HUDEP-2 (cell line): ENCODE results near the gene NRG3.
"Not testable (repeated sequence)": the region's sequence is repeated elsewhere in the genome, so short reads cannot be mapped to it uniquely, and the experiment has no call there.

Source experiments
- DNase-seq, 76 experiments: peaks; one replicate each; lab custom pipeline; 2025; ENCODE audit not compliant: unreplicated experiment in 76 of 76; lab: John Stamatoyannopoulos, UW

Gene NRG3

DNA sequence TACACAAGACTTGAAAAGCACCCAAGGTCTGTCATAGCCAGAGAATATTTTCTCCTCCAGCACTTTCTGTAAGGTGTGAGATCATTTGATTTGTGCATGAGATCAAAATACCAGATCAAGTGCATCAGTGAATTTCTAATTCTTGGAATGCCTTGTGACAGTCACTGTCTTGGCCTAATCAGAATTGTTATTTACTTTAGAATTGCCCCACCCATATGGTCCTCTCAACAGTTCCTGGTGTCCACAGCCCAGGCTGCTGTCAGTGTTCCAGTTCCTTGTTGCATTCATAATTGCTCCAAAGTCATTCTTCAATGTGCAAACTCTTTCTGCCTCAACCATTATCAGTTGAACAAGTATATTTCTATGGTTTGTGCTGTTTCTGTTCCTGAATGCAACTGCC, 770.2 kb downstream of the NRG3 start:
- DNase-seq = no peak

DNA sequence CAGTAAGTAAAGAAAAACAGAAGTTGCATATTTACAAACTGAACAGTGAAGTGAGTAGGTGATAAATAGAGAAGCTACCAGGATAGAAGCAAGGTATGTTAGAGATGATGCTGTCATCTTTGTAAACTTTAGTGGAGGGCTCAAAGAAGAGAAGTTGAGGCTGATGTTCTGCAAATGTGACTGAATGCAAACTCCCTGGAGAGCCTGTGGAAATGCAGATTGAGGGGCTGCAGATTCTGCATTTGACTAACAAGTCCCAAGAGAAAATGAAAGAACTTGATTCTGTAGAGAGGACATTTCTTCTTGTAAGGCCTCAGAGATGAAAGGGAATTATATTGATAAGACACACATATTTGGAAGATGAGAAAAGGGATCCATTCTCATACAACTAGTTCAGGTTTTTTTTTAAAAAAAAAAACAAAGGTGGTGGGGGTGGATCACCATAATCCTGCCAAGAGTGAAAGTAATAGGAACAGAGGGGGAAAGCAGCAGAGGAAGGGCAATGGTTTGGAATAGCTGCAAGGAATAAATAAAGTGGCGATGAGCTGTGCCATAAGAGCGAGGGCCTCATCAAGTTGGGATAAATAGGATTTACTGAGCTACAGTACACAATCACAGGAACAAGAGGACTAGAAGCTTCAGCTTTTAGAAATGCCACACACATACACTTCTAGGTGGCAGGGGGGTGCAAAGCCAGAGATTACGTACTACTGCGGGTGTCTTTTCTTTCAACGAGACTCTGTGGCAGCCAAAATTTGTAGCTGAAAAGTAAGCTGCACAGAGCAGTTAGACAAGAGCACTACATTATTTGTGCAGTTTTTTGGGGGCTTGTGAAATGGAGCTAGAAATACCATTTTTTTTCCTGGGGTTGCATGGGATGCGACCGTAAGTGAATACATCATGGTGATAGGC, 778.5 kb downstream of the NRG3 start:
- no peak for DNase-seq

DNA sequence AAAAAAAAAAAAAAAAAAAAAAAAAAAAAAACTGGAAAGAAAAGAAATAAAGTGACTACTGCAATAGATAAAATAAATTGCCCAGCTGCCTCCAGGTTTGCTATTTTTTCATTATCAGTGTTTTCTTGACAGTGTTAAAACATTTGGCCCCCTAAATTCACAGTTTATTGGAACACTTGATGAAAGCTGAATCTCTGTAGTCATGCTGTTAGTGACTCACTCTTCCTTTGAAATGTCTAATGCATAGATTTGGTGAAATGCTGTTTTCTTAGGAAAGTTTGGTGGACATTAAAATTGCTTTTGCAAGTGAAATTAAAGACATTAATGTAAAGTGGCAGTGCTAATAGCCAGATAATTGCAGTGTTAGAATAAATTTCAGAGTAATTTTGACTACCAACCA, 785.2 kb downstream of the NRG3 start:
- DNase-seq = no peak

DNA sequence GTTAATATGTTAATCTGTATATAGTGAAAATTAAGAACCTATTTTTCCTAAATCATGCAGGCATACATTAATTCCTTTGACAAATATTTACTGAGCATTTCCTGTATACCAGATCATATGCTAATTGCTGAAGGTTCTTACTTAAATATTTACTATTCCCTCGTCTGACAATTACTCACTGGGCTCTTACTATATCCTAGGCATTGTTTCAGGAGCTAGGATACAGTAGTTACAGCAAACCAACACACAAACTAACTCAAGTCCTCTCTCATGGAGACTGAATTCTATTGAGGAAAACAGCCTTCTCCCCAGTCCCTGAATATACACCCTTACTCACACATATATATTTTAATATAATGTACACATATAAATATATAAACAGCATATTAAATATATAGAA, 786.0 kb downstream of the NRG3 start:
- DNase-seq = no peak

DNA sequence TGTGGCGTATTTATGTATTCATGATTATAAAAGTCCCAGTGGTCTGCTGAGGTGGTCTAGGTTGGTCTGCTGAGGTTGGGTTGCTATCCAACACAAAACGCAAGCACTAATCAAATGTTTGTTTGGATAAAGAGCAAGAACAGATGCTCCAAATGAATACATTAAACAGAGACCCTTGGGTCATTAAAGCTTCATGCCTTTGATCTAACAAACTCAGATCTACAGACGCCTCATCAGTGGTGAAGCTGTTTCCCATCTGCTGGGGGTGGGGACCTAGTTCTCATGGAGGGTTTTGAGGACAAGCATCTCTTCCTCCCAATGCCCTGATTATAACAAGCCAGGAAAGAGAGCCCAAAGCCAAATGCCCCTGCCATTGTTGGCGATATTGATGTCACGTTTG, 786.7 kb downstream of the NRG3 start:
- no peak for DNase-seq

DNA sequence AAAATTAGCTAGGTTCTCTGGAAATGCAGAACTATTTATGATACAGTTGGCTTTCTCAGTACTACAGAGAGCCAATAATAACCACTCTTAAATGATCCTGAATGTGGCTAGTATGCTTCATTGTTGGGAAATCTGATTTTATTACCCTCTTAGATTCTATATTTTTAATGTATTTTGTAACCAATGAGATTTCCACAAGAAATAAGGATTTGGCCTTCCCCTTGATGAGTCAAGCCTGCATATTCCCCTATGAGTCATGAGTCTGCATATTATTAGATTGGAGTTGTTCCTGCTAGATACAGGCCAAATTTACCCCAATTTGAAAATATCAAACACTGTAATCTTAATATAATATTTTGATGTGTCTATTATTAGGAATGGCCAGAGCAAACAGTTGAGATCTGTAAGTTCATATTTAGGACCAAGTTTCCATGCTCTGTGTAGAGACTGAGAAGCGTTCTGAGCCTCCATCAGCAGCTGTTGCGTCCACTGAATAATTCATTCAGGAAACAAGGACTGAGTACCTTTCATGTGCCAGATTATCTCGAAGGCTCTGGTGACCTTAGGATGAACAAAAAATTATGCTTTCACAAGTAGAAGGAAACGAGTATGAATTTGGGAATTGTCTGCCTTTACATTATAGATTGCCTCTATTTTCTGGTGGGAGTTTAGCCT, 793.4 kb downstream of the NRG3 start:
- no peak for DNase-seq

DNA sequence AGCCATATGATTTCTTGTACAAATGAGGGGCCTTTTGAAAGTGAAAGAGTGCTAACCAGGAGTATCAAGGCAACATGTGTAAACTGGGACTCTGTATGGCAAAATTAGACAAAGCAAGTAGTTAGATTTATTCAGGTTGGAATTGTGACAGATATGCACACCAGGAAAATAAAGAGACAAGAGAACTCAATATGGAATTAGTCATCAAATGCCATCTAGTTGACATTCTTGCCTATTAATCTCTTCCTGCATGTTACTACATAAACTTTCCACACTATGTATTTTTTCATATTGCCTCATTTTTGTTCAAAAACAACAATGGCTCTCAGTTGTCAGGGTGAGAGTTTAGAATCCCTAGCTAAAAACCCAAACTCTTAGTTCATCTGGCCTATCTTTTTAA, 799.0 kb downstream of the NRG3 start:
- DNase-seq = no peak

DNA sequence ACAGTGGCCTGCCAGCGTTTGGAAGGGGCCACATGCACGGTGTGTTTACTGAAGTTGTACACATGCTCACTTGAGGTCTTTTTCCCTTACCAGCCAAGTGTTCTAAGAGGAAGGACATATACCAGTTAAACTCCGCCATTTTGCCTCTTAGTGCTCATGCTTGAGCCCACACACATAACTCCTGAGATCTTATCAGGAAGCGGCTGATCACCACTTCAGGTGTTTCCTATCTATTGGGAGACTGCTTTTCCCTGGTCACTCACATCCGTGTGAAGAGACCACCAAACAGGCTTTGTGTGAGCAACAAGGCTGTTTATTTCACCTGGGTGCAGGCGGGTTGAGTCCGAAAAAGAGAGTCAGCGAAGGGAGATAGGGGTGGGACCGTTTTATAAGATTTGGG, 802.9 kb downstream of the NRG3 start:
- DNase-seq = not testable (repeated sequence)

DNA sequence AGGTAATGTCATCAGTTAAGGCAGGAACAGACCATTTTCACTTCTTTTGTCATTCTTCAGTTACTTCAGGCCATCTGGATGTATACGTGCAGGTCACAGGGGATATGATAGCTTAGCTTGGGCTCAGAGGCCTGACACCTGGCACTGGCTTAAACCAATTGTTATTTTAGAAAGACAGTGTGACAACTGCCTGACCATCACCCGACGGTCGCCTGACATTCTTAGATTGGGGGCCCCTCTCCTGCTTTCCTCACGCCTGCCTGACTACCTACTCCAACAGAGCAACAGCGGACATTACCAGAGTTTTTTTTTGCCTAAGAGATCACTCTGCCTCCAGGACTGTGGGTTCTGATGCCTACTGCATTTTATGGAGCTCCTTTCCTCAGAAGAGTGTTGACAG, 803.5 kb downstream of the NRG3 start:
- DNase-seq = not testable (repeated sequence)

DNA sequence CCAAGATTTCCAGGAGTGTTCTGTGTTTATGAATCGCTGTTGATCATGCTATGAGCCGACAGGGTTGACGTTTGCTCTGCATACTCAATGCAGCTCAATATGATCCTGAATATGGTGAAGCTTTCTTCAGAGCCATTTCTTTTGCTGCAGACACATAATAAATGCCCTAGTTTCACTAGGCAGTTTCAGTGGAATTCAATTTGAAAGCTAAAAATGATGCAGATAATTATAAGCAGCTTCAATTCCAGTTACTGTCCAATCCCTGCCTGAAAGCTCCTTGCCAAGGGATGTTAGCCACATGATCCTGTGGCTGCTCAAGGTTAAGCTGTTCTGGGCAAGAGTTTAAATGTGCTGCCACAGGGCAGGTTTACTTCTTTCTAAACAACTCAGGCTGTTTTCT, 805.6 kb downstream of the NRG3 start:
- DNase-seq = no peak

DNA sequence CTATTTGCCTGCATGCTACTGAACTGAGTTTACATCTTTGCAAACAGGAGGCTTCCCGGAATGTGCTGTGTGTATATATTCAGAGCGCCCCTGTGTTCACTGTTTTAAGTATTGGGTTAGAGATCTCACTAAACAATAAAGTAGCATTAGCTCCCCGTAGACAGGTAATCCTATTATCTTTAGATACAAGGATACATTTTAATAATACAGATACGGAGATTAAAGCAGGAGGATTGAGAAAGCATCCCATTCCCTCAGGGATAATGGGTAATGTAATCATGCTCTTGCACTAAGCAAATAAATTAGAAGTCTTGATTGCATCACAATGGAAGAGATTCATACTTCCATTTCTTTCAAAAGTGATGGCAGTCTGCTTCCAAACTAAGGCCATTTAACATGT, 809.0 kb downstream of the NRG3 start:
- DNase-seq = no peak

DNA sequence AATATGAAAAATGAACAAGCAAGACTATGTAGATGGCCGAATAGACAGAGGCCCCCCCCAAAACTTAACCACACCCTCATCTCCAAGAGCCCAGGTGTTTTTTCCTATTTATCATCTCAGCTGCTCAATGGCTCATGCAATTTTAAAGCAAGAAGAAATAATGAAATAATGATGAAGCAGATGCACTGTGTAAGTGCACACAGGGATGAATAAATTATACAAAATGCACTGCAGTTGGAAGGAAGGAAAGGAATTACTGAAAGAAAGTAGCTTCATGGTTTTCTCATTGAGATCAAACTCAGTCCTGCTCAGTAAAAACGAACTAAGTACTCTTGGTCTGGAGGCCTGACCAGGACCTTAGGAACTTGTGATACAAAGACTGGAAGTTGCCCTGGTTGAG, 810.1 kb downstream of the NRG3 start:
- DNase-seq = no peak

DNA sequence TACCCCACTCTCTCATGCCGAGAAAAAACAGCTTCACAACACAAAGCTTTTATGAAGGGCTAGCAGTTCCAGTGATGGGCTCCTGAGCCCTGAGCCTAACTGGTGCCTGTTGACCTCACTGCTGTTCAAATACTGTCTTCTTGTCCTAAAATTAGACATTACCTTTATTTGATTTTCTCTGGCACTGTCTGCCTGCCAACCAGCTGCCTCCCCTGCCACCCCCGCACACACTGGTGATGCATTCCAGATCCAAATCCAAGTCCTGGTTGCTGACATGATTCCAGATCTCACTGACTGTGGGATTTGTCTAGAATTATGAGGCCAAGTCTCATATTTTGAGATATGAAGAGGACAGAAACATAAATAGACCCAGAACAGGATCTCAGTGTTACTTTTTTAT, 816.2 kb downstream of the NRG3 start:
- DNase-seq = no peak

DNA sequence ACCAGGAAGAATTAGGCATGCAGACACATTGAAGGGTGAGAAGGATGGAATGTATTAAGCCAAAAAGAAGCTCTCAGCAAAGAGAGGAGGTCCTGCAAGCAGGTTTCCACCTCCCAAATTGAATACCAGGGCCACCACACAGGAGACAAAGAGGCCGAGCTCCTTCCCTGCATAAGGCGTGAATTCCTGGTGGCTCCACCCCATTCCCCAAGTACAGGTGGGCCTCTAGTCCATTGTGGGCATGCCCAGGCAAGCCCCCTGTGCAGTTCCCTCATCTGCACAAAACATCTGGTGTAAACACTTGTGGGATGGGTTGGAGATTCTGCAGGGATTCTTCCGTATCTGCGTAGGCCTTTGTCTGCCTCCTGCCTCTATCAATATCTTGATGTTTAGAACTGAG, 817.5 kb downstream of the NRG3 start:
- no peak for DNase-seq

DNA sequence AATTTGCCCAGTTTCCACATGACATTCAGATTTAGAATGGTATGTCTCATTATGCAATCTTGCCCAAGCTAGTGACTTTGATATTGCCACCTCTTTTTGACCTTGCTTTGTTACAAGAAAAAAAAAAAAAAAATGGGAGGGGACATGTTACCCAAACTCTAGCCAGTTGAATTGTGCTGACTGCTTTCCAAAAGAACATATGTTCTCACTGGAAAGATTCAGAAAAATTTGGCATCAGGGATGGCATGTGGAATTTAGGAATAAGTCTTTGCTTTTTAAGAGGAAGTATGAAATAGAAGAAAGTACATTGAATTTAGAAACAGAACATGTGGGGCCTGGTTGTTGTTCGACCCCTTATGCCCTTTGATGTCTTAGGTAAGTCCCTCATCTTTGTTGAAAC, 846.8 kb downstream of the NRG3 start:
- DNase-seq = no peak

DNA sequence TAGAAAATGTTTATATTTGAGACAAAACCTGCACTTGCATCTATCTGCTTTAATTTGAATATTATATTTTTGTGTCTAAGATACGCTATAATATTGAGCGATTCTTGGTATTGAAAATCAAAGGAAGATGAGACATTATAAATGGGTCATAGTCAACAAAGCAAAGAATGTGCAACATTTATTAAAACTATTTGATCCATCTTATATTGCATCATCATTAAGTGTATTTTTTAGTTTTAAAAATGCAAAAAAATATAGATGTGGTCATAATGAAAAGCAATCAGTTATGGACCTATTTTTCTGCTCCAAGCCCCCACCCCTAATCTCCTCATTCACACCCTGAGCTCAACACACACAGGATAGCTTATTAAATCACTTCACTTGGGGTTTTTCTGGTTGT, 847.3 kb downstream of the NRG3 start:
- no peak for DNase-seq

DNA sequence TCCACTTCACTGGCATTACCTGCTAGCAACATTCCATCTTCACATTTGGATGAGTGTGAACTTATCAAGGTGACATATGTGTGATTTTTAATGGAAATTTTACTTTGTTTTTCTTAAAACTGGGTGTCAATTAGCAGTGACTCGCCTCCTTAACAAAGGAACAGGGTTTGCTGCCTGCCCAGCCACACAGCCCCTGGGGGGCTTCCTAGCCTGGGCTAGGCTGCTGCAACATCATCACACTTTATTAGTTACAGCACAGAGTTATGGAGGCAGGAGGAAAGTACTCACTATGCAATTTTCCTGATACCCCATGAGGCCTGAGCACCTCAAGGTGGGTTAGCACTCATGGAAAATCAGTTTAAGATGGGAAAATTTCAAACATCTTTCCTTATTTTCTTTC, 861.3 kb downstream of the NRG3 start:
- DNase-seq = no peak

DNA sequence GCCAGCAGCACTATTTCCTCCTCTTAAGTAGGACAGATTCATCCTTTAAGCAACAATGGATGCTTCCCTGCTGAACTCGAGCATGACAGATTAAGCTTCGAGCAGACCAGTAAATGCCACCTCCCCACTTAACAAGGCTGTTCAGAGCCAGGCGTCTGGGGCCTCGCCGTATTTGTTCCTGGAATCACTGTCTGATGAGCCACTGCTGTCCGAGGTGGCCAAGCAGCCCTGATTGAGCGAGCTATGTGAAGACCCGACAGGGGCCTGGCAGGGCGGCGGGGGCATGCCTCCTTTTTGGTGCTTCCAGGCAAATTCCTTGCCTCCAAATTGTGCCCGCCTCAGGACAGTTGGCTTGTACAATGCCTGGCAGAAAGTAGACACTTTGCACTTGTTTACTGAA, 862.6 kb downstream of the NRG3 start:
- DNase-seq = no peak

DNA sequence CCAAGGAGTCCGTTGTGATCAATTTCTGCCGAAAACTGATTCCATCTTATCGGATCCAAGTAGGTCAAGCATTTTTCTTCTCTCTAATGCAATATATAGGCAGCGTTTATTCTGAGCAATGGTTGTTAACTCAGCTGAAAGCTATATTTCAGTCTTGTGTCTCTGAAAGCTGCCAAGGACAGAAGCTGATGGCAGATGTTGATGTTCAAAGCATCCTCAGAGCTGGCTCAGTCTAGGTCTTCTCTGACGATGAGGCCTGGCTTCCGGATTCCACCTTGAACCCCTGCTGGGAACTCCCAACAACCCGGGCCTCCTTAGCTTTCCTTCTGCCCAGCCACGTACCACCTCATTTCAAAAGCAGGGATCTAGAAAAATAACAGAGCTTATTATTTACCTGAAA, 863.6 kb downstream of the NRG3 start:
- no peak for DNase-seq

DNA sequence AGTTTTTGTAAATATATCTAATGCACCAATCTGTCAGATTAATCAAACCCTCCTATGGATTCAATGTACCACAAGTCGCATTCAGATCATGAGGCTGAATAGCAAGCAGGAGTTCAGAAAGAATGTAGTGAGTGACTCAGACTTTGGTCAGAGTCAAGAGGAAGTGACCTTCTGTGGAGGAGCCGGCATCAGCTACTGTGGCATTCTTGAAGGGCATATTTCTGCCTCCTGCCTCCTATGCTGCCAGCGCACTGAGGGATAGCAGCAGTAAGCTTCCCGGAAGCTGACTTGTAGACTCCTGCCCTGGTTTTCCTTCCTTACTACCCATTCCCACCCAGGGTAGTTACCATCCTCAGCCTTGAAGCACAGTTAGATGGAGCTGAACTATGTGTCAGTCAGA, 867.5 kb downstream of the NRG3 start:
- DNase-seq = no peak

DNA sequence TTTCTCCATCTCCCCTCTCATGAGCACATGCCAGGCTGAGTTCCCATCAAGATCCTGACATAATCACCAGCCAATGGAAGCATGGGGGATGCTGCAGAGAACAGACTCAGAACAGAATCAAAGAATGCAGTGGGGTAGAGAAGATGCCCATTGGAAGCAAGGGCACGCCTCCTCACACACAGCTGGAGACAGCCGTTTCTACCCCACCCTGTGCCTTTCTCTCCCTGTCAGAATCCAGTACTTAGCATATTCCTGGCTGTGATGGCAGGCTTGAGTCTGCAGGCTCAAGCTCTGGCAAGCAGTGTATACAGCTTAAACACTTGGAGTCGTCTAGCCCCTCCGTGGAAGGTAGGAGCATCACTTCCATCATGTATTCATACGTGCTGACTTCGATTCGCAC, 867.9 kb downstream of the NRG3 start:
- no peak for DNase-seq

DNA sequence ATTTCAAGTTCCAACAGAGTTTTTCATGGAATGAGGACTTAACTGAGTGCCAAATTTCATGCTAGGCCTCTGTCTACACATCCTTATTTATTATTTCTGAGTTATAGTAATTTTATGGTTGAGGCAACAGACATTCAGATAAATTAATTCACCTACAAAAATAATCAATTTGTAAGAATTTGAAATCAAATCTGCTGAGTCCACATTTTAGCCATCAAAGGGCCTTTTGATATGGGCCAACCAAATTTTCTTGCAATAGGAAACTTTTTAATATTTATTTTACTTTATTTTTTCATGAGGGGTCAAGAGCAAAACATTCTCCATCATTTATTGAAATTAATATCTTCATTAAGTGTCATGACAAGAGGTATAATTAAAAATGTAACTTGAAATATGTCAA, 875.5 kb downstream of the NRG3 start:
- DNase-seq = no peak
